HG02610 (cell line): ENCODE results near the gene SLC43A2.
"Not testable (repeated sequence)": the region's sequence is repeated elsewhere in the genome, so short reads cannot be mapped to it uniquely, and the experiment has no call there.

ENCODE experiments used
- ATAC-seq: cut with Tn5 transposase; IDR thresholded peaks from one replicate; pipeline ENCODE4 v1.9.1; 2021; ENCODE audit warnings: mild to moderate bottlenecking, moderate library complexity; ENCODE audit not compliant: unreplicated experiment

SLC43A2 gene

GRCh38 chr17:1563786-1564613, 64.6 kb downstream of the SLC43A2 start:
- ATAC-seq, result no peak

- not testable (repeated sequence) for ATAC-seq
Observed at GRCh38 chr17:1563471-1563785, 65.2 kb downstream of the SLC43A2 start.

- peak; percentile 23 for ATAC-seq
Observed at GRCh38 chr17:1562176-1562643, 66.4 kb downstream of the SLC43A2 start.

GRCh38 chr17:1561420-1562175, 67.0 kb downstream of the SLC43A2 start:
- ATAC-seq, result no peak

- no peak for ATAC-seq
Observed at GRCh38 chr17:1560858-1561355, 67.7 kb downstream of the SLC43A2 start.

- no peak for ATAC-seq
Observed at GRCh38 chr17:1560101-1560857, 68.4 kb downstream of the SLC43A2 start.

- ATAC-seq, result no peak
Observed at GRCh38 chr17:1559047-1560043, 69.3 kb downstream of the SLC43A2 start.

- no peak for ATAC-seq
Observed at GRCh38 chr17:1558401-1558800, 70.2 kb downstream of the SLC43A2 start.

- no peak for ATAC-seq
Observed at GRCh38 chr17:1557355-1558095, 71.1 kb downstream of the SLC43A2 start.

- ATAC-seq, result peak; percentile 48
Observed at GRCh38 chr17:1555651-1556471, 72.8 kb downstream of the SLC43A2 start.

GRCh38 chr17:1554751-1555540, 73.7 kb downstream of the SLC43A2 start:
- no peak for ATAC-seq

GRCh38 chr17:1553354-1554266, 75.0 kb downstream of the SLC43A2 start:
- ATAC-seq, result no peak

GRCh38 chr17:1552932-1553331, 75.7 kb downstream of the SLC43A2 start:
- no peak for ATAC-seq

GRCh38 chr17:1551741-1552140, 76.9 kb downstream of the SLC43A2 start:
- ATAC-seq, result no peak

- no peak for ATAC-seq
Observed at GRCh38 chr17:1548032-1548431, 80.6 kb downstream of the SLC43A2 start.

GRCh38 chr17:1546292-1546922, 82.2 kb downstream of the SLC43A2 start:
- ATAC-seq, result no peak
